Esophagus muscularis mucosa (tissue), 4 donors: ENCODE measurements around the gene MAT2A. TPM values are rescaled to one million over a fixed set of nuclear protein-coding genes. Genes with fewer than 3 reads are reported as not detected.
A peak's percentile ranks its signal among the peaks of the same experiment; 100 is the strongest.
"Not testable (repeated sequence)": the region's sequence is repeated elsewhere in the genome, so short reads cannot be mapped to it uniquely, and the experiment has no call there.

Source experiments
- DNase-seq: peaks from one replicate; pipeline ENCODE4 v3.0.0-alpha.2; 2017; ENCODE audit errors: extremely low spot score
- H3K27ac ChIP-seq, 4 donors: fragments of 200-600 bp; sonication (generic); replicated peaks in 1 of 4; 1 replicate in 3 of 4; 2 replicates in 1 of 4; pipeline ENCODE4 v1.5.1; 2016 to 2019; ENCODE audit warnings: mild to moderate bottlenecking in 1 of 4
- H3K27me3 ChIP-seq, 4 donors: fragments of 200-600 bp; sonication (generic); one replicate each; pipeline versions ENCODE4 v1.5.1 to v1.6.0; 2016 to 2019
- H3K36me3 ChIP-seq, 4 donors: fragments of 200-600 bp; sonication (generic); one replicate each; pipeline ENCODE4 v1.5.1; 2016 to 2019
- H3K4me1 ChIP-seq, 4 donors: fragments of 200-600 bp; sonication (generic); one replicate each; pipeline ENCODE4 v1.5.1; 2016 to 2019
- H3K4me3 ChIP-seq, 4 donors: fragments of 200-600 bp; sonication (generic); 1 replicate in 2 of 4; 2 replicates in 2 of 4; pipeline ENCODE4 v1.5.1; 2016 to 2019; ENCODE audit warnings: mild to moderate bottlenecking in 4 of 4, moderate library complexity in 1 of 4
- H3K9me3 ChIP-seq, 4 donors: fragments of 200-600 bp; sonication (generic); 1 replicate in 3 of 4; 2 replicates in 1 of 4; pipeline ENCODE4 v1.5.1; 2016 to 2019
- CTCF ChIP-seq, 3 experiments: fragments of 200-600 bp in 2 of 3; fragments of 450-650 bp in 1 of 3; sonication (generic) in 2 of 3; IDR thresholded peaks; one replicate each; pipeline ENCODE4 v1.5.1; 2017 to 2019; ENCODE audit warnings: antibody characterized with exemption in 3 of 3, mild to moderate bottlenecking in 2 of 3, moderate library complexity in 1 of 3
- EP300 ChIP-seq: sonication (generic); formaldehyde crosslinking; IDR thresholded peaks from one replicate; pipeline ENCODE4 v1.6.1; 2017; ENCODE audit warnings: antibody characterized with exemption
- POLR2A ChIP-seq: fragments of 450-650 bp; IDR thresholded peaks from one replicate; pipeline ENCODE4 v1.6.1; 2017; ENCODE audit warnings: antibody characterized with exemption, moderate library complexity, mild to moderate bottlenecking, low read depth
- POLR2AphosphoS5 ChIP-seq, 2 donors: sonication (generic); formaldehyde crosslinking; IDR thresholded peaks; one replicate each; pipeline ENCODE4 v1.6.1; 2017; ENCODE audit warnings: antibody characterized with exemption in 2 of 2
- WGBS: methylation state at CpG from one replicate; pipeline ENCODE4 v1.1.5; 2018; 5-methylcytosine and 5-hydroxymethylcytosine counted together
- intact Hi-C: fragments of 100-400 bp; cut with DNase I; formaldehyde crosslinking; loops from one replicate; pipeline ENCODE4 v1.15.1; 2023
- total RNA-seq, 4 donors: library from RNA; depleted of rRNA; stranded (reverse); fragments of >200 nt; gene quantifications; one replicate each; pipeline versions ENCODE4 v1.1.0 to v1.2.1, GENCODE V29; 2016

The MAT2A gene
- total RNA-seq, 4 donors from 2014 or later, result 76.3 to 262 (median 102) TPM

DNA sequence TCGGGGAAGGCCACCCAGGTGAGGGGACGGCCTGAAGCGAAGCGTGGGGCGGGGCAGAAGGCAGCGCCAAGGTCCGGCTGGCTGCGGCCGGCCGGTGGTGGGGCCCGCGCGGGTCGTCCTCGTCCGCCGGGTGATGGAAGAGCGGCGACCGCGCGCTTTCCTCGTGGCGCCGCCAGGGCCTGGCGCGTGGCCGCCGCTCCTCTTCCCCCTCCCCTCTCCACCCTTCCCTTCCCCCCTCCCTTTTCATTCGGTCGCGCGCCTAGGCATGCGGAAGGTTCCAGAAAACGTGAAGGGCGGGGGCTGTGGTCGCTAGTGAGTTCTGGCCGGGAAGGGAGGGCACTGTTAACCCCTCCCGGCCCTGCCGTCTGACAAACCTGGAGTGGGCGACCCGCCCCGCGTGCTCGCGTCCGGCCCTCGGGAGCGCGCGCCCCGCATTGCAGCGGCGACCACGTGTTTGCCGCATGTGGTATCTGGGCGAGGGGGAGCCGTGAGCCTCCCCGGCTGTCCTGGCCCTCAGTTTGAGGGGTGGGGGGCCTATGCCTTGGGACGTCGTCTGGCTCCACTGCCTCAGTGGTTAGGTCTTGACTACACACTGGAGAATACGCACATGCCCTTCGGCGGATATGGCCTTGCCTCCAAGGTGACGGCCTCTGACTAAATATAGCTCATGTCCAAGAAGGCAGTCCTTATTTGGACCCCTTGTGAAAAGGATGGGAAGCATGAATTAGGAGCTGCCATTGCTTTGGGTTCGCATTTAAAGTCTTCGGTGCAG lies 579 bp downstream of the MAT2A start:
- Histone ChIP-seq H3K4me3 (peak overlapping the region; percentile 85 to 95 (median 88)), H3K36me3 (peaks cover 32 to 39% (median 37%) of the 10 kb centered on the region in 4 donors), H3K27me3 (no peaks in the 10 kb centered on the region), H3K9me3 (no peaks in the 10 kb centered on the region), H3K4me1 (peaks cover 47 to 72% (median 61%) of the 10 kb centered on the region in 4 donors), H3K27ac (peak overlapping the region; percentile 97 to 100 (median 98))
- intact Hi-C loops, result no loop called here
- DNase-seq, result peak; percentile 94
- TF ChIP-seq CTCF (IDR thresholded peaks at IDR 0.05), result no peak
- no peak for TF ChIP-seq EP300
- peak; percentile 82 to 83 for TF ChIP-seq POLR2AphosphoS5 (IDR thresholded peaks at IDR 0.05)
- WGBS, result under 1% methylated on average over 37 of the region's 67 CpGs

- no peak for DNase-seq
- intact Hi-C loops, result no loop called here
- H3K36me3 ChIP-seq, result peaks cover 36 to 46% (median 42%) of the 10 kb centered on the region in 4 donors
- peaks cover 49 to 77% (median 68%) of the 10 kb centered on the region in 4 donors for H3K4me1 ChIP-seq
- H3K9me3 ChIP-seq, result no peaks in the 10 kb centered on the region
- H3K27ac ChIP-seq, result peak overlapping the region; percentile 97 to 100 (median 98)
- H3K4me3 ChIP-seq, result peak overlapping the region; percentile 85 to 95 (median 88)
- TF ChIP-seq EP300 (no peak), CTCF (IDR thresholded peaks at IDR 0.05) (no peak), POLR2A (no peak), POLR2AphosphoS5 (IDR thresholded peaks at IDR 0.05) (no peak)
- WGBS, result 4% methylated on average over 11 of the region's 11 CpGs
- no peaks in the 10 kb centered on the region for H3K27me3 ChIP-seq
These were observed 1.2 kb downstream of the MAT2A start for GRCh38 chr2:85540133-85540648.

GRCh38 chr2:85541262-85541661 lies 2.3 kb downstream of the MAT2A start:
- H3K9me3 ChIP-seq, result no peaks in the 10 kb centered on the region
- TF ChIP-seq POLR2A (no peak), CTCF (IDR thresholded peaks at IDR 0.05) (no peak), POLR2AphosphoS5 (IDR thresholded peaks at IDR 0.05) (no peak), EP300 (no peak)
- intact Hi-C loops, result no loop called here
- H3K36me3 ChIP-seq, result peaks cover 44 to 56% (median 52%) of the 10 kb centered on the region in 4 donors
- no peak for DNase-seq
- peak overlapping the region; percentile 97 to 100 (median 98) for H3K27ac ChIP-seq
- H3K4me3 ChIP-seq, result peak overlapping the region; percentile 85 to 95 (median 88)
- H3K27me3 ChIP-seq, result no peaks in the 10 kb centered on the region
- WGBS, result 27% methylated on average over 4 of the region's 4 CpGs
- peaks cover 49 to 68% (median 66%) of the 10 kb centered on the region in 4 donors for H3K4me1 ChIP-seq

GRCh38 chr2:85541753-85542457 lies 2.9 kb downstream of the MAT2A start:
- intact Hi-C loops, result no loop called here
- peak overlapping the region; percentile 85 to 95 (median 88) for H3K4me3 ChIP-seq
- WGBS, result 50% methylated on average over 5 of the region's 5 CpGs
- H3K27me3 ChIP-seq, result no peaks in the 10 kb centered on the region
- H3K4me1 ChIP-seq, result peaks cover 45 to 61% (median 60%) of the 10 kb centered on the region in 4 donors
- peak overlapping the region; percentile 97 to 100 (median 98) for H3K27ac ChIP-seq
- H3K9me3 ChIP-seq, result no peaks in the 10 kb centered on the region
- DNase-seq, result no peak
- TF ChIP-seq POLR2AphosphoS5 (IDR thresholded peaks at IDR 0.05) (peak in 1 of 2 donors; percentile 38), POLR2A (no peak)
- H3K36me3 ChIP-seq, result peaks cover 45 to 63% (median 53%) of the 10 kb centered on the region in 4 donors

DNA sequence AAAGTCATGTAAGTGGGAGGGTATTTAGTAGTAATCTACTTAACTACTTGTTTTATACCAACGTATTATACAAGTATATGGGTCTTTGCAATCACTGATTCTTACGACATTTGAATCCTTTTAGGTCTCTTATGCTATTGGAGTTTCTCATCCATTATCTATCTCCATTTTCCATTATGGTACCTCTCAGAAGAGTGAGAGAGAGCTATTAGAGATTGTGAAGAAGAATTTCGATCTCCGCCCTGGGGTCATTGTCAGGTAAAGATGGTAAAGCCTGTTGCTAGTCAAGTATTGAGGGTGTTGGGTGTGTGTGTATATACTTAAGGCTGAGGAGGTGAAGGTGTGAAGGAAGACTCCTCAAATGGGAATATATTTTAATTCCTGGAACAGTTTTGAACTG lies 3.8 kb downstream of the MAT2A start:
- no peak for DNase-seq
- Histone ChIP-seq H3K27me3 (no peaks in the 10 kb centered on the region), H3K36me3 (peaks cover 47 to 67% (median 54%) of the 10 kb centered on the region in 4 donors), H3K27ac (peak overlapping the region in 3 of 4 donors; percentile 97 to 100 (median 99)), H3K9me3 (no peaks in the 10 kb centered on the region), H3K4me1 (peaks cover 38 to 53% (median 51%) of the 10 kb centered on the region in 4 donors), H3K4me3 (no peak overlapping the region)
- intact Hi-C loops, result no loop called here
- TF ChIP-seq POLR2A (no peak), EP300 (no peak), POLR2AphosphoS5 (IDR thresholded peaks at IDR 0.05) (no peak), CTCF (IDR thresholded peaks at IDR 0.05) (no peak)
- WGBS, result 79% methylated on average over 4 of the region's 4 CpGs

DNA sequence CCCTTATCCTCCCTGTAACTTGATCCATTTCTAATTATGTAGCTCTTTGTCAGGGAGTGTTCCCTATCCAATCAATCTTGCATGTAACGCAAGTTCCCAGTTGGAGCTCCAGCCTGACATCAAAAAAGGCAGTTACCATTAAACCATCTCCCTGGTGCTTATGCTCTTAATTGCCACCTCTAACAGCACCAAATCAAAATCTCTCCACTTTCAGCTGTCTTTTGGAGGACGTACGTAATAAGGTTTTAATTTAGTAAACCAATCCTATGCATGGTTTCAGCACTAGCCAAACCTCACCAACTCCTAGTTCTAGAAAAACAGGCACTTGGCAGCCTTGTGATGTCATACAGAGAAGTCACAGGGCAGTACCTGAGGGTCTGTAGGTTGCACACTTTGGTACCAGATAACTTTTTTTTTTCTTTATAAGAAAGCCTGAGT lies 5.3 kb downstream of the MAT2A start:
- intact Hi-C loops, H3K9me3 ChIP-seq, DNase-seq, H3K4me3 ChIP-seq, H3K27me3 ChIP-seq: not testable (repeated sequence)
- WGBS, result 68% methylated on average over 3 of the region's 3 CpGs
- Histone ChIP-seq H3K36me3 (peaks cover 47 to 76% (median 58%) of the 10 kb centered on the region in 4 donors), H3K4me1 (peaks cover 38 to 50% (median 50%) of the 10 kb centered on the region in 4 donors), H3K27ac (peak overlapping the region; percentile 49 to 100 (median 54))
